D721Med (cell line): ENCODE measurements around the gene CHMP6.

ENCODE experiments used
- DNase-seq: peaks from one replicate; pipeline ENCODE4 v3.0.0; 2011; ENCODE audit warnings: low spot score; ENCODE audit not compliant: insufficient read length
- FAIRE-seq: peaks from 2 replicates; lab custom pipeline; 2011; peaks lifted over from hg19 to GRCh38; lab: Jason Lieb, UNC
- CTCF ChIP-seq: IDR thresholded peaks from 2 replicates; pipeline ENCODE4 v1.5.1; 2012; ENCODE audit warnings: mild to moderate bottlenecking, control low read depth; ENCODE audit not compliant: insufficient read depth; ENCODE audit errors: missing control alignments

The CHMP6 gene

GRCh38 chr17:80977172-80977571 is 14.5 kb upstream of the CHMP6 start:
- TF ChIP-seq CTCF = no peak
- DNase-seq = no peak
- no peak for FAIRE-seq

- no peak for TF ChIP-seq CTCF
- FAIRE-seq (no peak), DNase-seq (no peak)
These were observed 12.8 kb upstream of the CHMP6 start for GRCh38 chr17:80978499-80979497.

GRCh38 chr17:80979547-80980378 is 11.9 kb upstream of the CHMP6 start:
- TF ChIP-seq CTCF = no peak
- DNase-seq = no peak

GRCh38 chr17:80980397-80981061 is 11.1 kb upstream of the CHMP6 start:
- DNase-seq = no peak
- no peak for FAIRE-seq
- TF ChIP-seq CTCF = no peak

More at GRCh38 chr17:80979547-80980378, 11.9 kb upstream of the CHMP6 start:
- no peak for FAIRE-seq

- TF ChIP-seq CTCF = peak; percentile 85
- DNase-seq (peak; percentile 90), FAIRE-seq (no peak)
These were observed 10.4 kb upstream of the CHMP6 start for GRCh38 chr17:80981062-80981902.

- no peak for FAIRE-seq
These were observed 9.7 kb upstream of the CHMP6 start for GRCh38 chr17:80981929-80982425.

More at GRCh38 chr17:80981929-80982425, 9.7 kb upstream of the CHMP6 start:
- no peak for DNase-seq
- no peak for TF ChIP-seq CTCF
